ENCODE results near the gene CMTR2.

GRCh38 chr16:71282943-71283342 lies 6.3 kb downstream of the CMTR2 start:
- no peak for TF ChIP-seq POLR2A (IDR thresholded peaks at IDR 0.05; ENCODE audit: borderline replicate concordance, extremely low read depth, insufficient read depth, insufficient read length)
- no peak for TF ChIP-seq EZH2 (IDR thresholded peaks at IDR 0.05)
- TF ChIP-seq, protein P1, sequence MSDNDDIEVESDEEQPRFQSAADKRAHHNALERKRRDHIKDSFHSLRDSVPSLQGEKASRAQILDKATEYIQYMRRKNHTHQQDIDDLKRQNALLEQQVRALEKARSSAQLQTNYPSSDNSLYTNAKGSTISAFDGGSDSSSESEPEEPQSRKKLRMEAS (IDR thresholded peaks at IDR 0.05) = no peak
- no peak for TF ChIP-seq CTCF (IDR thresholded peaks at IDR 0.05 in 2 of 3, conservative IDR thresholded peaks at IDR 0.05 in 1 of 3; ENCODE audit: borderline replicate concordance in 1 of 3, insufficient read depth in 1 of 3, low read depth in 2 of 3, low read length in 2 of 3)
- no peak for TF ChIP-seq CEBPB (IDR thresholded peaks at IDR 0.05; ENCODE audit: low read depth)

Measured in HCT116 (cell line).